GM18858 (cell line): ENCODE data around the gene CYB561D2.

ENCODE experiments used
- ATAC-seq: cut with Tn5 transposase; IDR thresholded peaks from one replicate; pipeline ENCODE4 v1.9.1; 2021; ENCODE audit not compliant: unreplicated experiment

Gene CYB561D2

GRCh38 chr3:50388720-50389413 is 38.2 kb downstream of the CYB561D2 start:
- ATAC-seq = no peak

GRCh38 chr3:50389414-50389767 is 38.7 kb downstream of the CYB561D2 start:
- ATAC-seq = no peak

GRCh38 chr3:50390508-50391224 is 40.0 kb downstream of the CYB561D2 start:
- ATAC-seq = no peak

DNA sequence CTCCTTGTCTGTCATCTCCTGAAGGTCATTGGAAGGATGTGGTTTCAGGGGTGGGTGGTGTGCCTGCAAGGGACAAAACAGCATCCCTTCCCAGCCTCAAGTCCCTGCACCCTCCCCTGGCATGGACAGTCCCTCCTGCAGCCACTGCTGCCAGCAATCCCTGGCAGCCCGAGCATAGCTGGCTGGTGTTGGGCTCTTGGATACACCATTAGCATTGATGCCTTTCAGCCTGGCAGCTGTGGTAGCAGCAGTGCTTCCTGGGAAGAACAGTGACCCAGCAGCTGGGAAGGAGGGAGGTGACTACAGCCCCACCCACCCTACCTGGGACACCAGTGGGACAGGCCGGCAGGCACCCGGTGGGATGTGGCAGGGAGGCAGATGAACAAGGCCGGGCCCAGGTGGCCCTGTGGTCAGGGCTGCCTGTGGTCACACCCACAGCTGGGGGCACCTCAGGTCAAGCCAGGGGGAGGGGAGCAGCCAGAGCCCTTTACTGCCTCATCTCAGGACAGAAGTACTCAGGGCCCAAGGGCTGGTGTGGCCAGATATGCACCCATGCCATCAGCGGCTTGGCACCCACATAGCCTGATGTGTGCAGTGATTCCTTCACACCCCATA is 41.5 kb downstream of the CYB561D2 start:
- ATAC-seq = no peak

DNA sequence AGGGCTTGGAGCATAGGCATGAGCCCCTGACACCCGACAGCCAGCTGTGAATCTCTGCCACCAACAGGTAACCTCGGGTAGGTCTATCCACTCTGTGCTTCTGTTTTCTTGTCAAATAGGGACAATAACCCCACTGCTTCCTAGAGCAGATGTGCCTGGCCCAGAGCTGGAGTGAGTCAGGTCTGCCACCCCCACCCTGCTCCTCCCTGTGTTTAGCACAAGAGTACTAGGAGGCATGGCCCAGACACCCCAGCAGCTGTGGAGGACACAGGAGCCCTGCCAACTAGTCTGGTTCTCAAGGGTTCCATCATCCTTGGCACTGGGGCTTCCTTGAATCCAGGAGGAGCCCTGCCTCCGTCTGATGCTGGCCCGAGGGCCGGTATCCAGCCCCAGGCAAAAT is 42.4 kb downstream of the CYB561D2 start:
- ATAC-seq = no peak

- no peak for ATAC-seq
These were observed 44.6 kb downstream of the CYB561D2 start for GRCh38 chr3:50395070-50395860.

DNA sequence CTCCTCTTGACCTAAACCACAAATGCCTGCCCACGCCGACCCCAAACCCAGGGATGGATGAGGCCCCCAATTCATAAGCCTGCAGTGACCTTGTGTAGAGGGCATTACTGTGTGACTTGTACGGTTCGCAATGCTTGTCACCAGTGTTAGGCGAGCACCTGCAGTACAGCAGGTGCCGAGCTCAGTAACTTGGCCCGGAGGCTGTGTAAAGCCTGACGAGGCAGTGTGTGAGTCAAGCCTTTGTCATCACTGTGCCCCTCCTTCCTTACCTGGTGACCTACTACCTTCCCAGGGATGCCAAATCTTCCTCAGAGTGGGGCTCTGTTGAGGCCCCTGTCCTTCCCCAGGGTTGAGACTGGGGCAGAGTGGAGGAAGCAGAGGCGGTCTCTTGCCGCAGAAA is 45.8 kb downstream of the CYB561D2 start:
- ATAC-seq = no peak

GRCh38 chr3:50401978-50402595 is 51.4 kb downstream of the CYB561D2 start:
- no peak for ATAC-seq
